Astrocyte (in vitro differentiated cells and primary cell): Measurements from ENCODE around the gene TYK2. TPM values are rescaled to one million over a fixed set of nuclear protein-coding genes. Genes with fewer than 3 reads are reported as not detected.

Experiments used
- DNase-seq: peaks from one replicate; pipeline ENCODE4 v3.0.0-alpha.2; 2010; ENCODE audit warnings: low read depth
- FAIRE-seq: peaks from 2 replicates; lab custom pipeline; 2011; peaks lifted over from hg19 to GRCh38; lab: Jason Lieb, UNC
- H2AFZ ChIP-seq: 2 replicates; pipeline ENCODE4 v1.6.0; 2012; ENCODE audit warnings: low read depth, low read length, inconsistent platforms
- H3K27ac ChIP-seq: 2 replicates; pipeline ENCODE4 v1.5.1; 2011; ENCODE audit warnings: low read depth, low read length, inconsistent platforms
- H3K27me3 ChIP-seq: 2 replicates; pipeline ENCODE4 v1.6.0; 2011; ENCODE audit warnings: low read length, inconsistent platforms; ENCODE audit not compliant: insufficient read depth
- H3K36me3 ChIP-seq: 2 replicates; pipeline ENCODE4 v1.5.1; 2011; ENCODE audit warnings: low read length, inconsistent platforms; ENCODE audit not compliant: insufficient read depth
- H3K4me1 ChIP-seq: 2 replicates; pipeline ENCODE4 v1.5.1; 2011; ENCODE audit warnings: low read length, inconsistent platforms; ENCODE audit not compliant: insufficient read depth
- H3K4me2 ChIP-seq: 2 replicates; pipeline ENCODE4 v1.6.0; 2012; ENCODE audit warnings: low read length, inconsistent platforms
- H3K4me3 ChIP-seq: 2 replicates; pipeline ENCODE4 v1.5.1; 2011; ENCODE audit warnings: low read depth, mild to moderate bottlenecking, low read length, inconsistent platforms; ENCODE audit not compliant: insufficient read depth
- H3K79me2 ChIP-seq: 2 replicates; pipeline ENCODE4 v1.6.0; 2012; ENCODE audit warnings: mild to moderate bottlenecking, low read length, inconsistent platforms; ENCODE audit not compliant: insufficient read depth
- H3K9ac ChIP-seq: 2 replicates; pipeline ENCODE4 v1.6.0; 2012; ENCODE audit warnings: mild to moderate bottlenecking, low read length, inconsistent platforms
- H3K9me3 ChIP-seq: 2 replicates; pipeline ENCODE4 v1.5.1; 2012; ENCODE audit warnings: low read depth, mild to moderate bottlenecking, low read length, inconsistent platforms; ENCODE audit not compliant: insufficient read depth
- H4K20me1 ChIP-seq: 2 replicates; pipeline ENCODE4 v1.6.0; 2012; ENCODE audit warnings: low read length, inconsistent platforms; ENCODE audit not compliant: insufficient read depth
- H3K27ac Mint-ChIP-seq: one replicate; pipeline ENCODE4 v1.8.0; 2021; ENCODE audit warnings: mild to moderate bottlenecking, mixed read lengths; ENCODE audit not compliant: unreplicated experiment
- H3K27me3 Mint-ChIP-seq: one replicate; pipeline ENCODE4 v1.8.0; 2021; ENCODE audit warnings: low read depth, mixed read lengths; ENCODE audit not compliant: unreplicated experiment
- H3K36me3 Mint-ChIP-seq: one replicate; pipeline ENCODE4 v1.8.0; 2021; ENCODE audit warnings: low read depth, mixed read lengths; ENCODE audit not compliant: unreplicated experiment
- H3K4me1 Mint-ChIP-seq: one replicate; pipeline ENCODE4 v1.8.0; 2021; ENCODE audit warnings: low read depth, mixed read lengths; ENCODE audit not compliant: unreplicated experiment
- H3K4me3 Mint-ChIP-seq: one replicate; pipeline ENCODE4 v1.8.0; 2021; ENCODE audit warnings: mild to moderate bottlenecking, moderate library complexity, mixed read lengths; ENCODE audit not compliant: unreplicated experiment
- H3K9me3 Mint-ChIP-seq: one replicate; pipeline ENCODE4 v1.8.0; 2021; ENCODE audit warnings: mild to moderate bottlenecking, mixed read lengths; ENCODE audit not compliant: unreplicated experiment
- EZH2 ChIP-seq: IDR thresholded peaks from 2 replicates; pipeline ENCODE4 v1.6.1; 2012; ENCODE audit warnings: mild to moderate bottlenecking, low read length, inconsistent platforms; ENCODE audit not compliant: insufficient read depth
- total RNA-seq: library from RNA; stranded (reverse); gene quantifications from 2 replicates; pipeline ENCODE4 v1.2.1, GENCODE V29; 2021
- TF ChIP-seq, protein P1 (sequence below): IDR thresholded peaks from 2 replicates; pipeline ENCODE4 v1.5.1; 2011; ENCODE audit warnings: low read depth, mild to moderate bottlenecking, inconsistent platforms, low read length, moderate library complexity; ENCODE audit not compliant: insufficient read depth

TYK2 gene
- total RNA-seq, 1 donor from 2014 or later, result 76.5 TPM

DNA sequence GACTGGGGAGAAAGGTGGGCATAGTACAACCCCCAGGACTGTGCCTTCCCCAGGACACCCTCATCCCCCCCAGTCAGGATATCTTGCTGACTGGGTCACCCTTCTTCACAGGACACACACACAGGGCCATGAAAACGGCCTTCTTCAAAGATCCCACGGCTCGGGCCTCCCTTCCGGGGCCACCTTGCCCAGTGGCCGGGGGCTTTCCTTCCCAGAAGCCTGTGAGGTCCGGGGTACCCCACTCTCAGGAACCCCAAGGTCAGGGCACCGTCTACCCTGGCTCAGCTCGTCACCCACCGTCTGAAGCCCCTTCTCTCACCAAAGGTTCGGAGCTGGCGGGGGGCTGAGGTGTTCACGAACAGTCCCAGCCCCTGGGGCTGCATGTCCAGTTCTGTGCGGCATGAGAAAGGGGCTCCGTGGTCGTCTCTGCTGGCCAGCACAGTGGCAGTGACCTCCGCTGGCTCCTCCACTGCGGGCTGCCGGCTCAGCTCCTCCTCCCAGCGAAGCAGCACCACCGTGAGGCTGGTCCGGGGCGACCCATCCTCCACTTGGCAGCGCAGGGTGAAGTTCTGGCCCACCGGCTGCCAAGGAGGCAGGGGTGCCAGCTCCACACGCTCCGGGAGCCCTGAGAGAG lies 44.9 kb downstream of the TYK2 start:
- TF ChIP-seq, protein P1, sequence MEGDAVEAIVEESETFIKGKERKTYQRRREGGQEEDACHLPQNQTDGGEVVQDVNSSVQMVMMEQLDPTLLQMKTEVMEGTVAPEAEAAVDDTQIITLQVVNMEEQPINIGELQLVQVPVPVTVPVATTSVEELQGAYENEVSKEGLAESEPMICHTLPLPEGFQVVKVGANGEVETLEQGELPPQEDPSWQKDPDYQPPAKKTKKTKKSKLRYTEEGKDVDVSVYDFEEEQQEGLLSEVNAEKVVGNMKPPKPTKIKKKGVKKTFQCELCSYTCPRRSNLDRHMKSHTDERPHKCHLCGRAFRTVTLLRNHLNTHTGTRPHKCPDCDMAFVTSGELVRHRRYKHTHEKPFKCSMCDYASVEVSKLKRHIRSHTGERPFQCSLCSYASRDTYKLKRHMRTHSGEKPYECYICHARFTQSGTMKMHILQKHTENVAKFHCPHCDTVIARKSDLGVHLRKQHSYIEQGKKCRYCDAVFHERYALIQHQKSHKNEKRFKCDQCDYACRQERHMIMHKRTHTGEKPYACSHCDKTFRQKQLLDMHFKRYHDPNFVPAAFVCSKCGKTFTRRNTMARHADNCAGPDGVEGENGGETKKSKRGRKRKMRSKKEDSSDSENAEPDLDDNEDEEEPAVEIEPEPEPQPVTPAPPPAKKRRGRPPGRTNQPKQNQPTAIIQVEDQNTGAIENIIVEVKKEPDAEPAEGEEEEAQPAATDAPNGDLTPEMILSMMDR, result no peak
- no peak for TF ChIP-seq EZH2
- Histone ChIP-seq H3K4me1 (peaks cover 14% of the 10 kb centered on the region), H3K27ac (peak overlapping the region; percentile 12), H3K27me3 (no peaks in the 10 kb centered on the region), H3K9ac (no peak overlapping the region), H3K4me3 (no peak overlapping the region), H3K9me3 (no peaks in the 10 kb centered on the region), H3K79me2 (peaks cover 23% of the 10 kb centered on the region), H4K20me1 (peaks cover 19% of the 10 kb centered on the region), H3K36me3 (no peaks in the 10 kb centered on the region), H3K4me2 (peak overlapping the region; percentile 99), H2AFZ (peak overlapping the region; percentile 91)
- FAIRE-seq, result no peak
- peaks cover 3% of the 10 kb centered on the region for H3K36me3 Mint-ChIP-seq
- no peak overlapping the region for H3K4me3 Mint-ChIP-seq
- H3K4me1 Mint-ChIP-seq, result peaks cover 2% of the 10 kb centered on the region
- H3K27me3 Mint-ChIP-seq, result peaks cover 11% of the 10 kb centered on the region
- no peak for DNase-seq
- H3K27ac Mint-ChIP-seq, result no peak overlapping the region
- no peaks in the 10 kb centered on the region for H3K9me3 Mint-ChIP-seq

- Histone ChIP-seq H3K4me2 (peak overlapping the region; percentile 99), H3K27me3 (no peaks in the 10 kb centered on the region), H3K9me3 (no peaks in the 10 kb centered on the region), H4K20me1 (peaks cover 24% of the 10 kb centered on the region), H3K79me2 (peaks cover 30% of the 10 kb centered on the region), H3K36me3 (peaks cover 5% of the 10 kb centered on the region), H3K27ac (peak overlapping the region; percentile 21), H2AFZ (peak overlapping the region; percentile 91), H3K4me3 (peak overlapping the region; percentile 85), H3K4me1 (peaks cover 14% of the 10 kb centered on the region), H3K9ac (peak overlapping the region; percentile 96)
- DNase-seq, result peak; percentile 87
- FAIRE-seq, result no peak
- H3K9me3 Mint-ChIP-seq, result no peaks in the 10 kb centered on the region
- H3K27me3 Mint-ChIP-seq, result peaks cover 9% of the 10 kb centered on the region
- H3K4me1 Mint-ChIP-seq, result peaks cover 2% of the 10 kb centered on the region
- H3K4me3 Mint-ChIP-seq, result peak overlapping the region; percentile 96
- H3K27ac Mint-ChIP-seq, result no peak overlapping the region
- peaks cover 6% of the 10 kb centered on the region for H3K36me3 Mint-ChIP-seq
- TF ChIP-seq, protein P1, result no peak
- TF ChIP-seq EZH2, result no peak
Observed at GRCh38 chr19:10334588-10335351, 45.6 kb downstream of the TYK2 start.
